H1 (cell line): Measurements from ENCODE around the gene TIMM10. TPM values are rescaled to one million over a fixed set of nuclear protein-coding genes. Genes with fewer than 3 reads are reported as not detected.

ENCODE experiments used
- CTCF ChIA-PET: fragments of 300-600 bp; sonication (Branson Sonifier 250); formaldehyde crosslinking; loops from one replicate; lab custom pipeline; 2021; ENCODE audit not compliant: partially characterized antibody; lab: Charles Lee
- POLR2A ChIA-PET: fragments of 300-600 bp; sonication (Branson Sonifier 250); formaldehyde crosslinking; loops from one replicate; lab custom pipeline; 2021; ENCODE audit warnings: inconsistent platforms; ENCODE audit not compliant: partially characterized antibody; lab: Charles Lee
- DNase-seq, 2 experiments: peaks; one replicate each; pipeline versions ENCODE4 v3.0.0 to v3.0.0-alpha.2; 2010 to 2022; ENCODE audit warnings: low spot score in 2 of 2, low read depth in 1 of 2, mixed read lengths in 1 of 2
- FAIRE-seq: peaks from 2 replicates; lab custom pipeline; 2011; peaks lifted over from hg19 to GRCh38; lab: Jason Lieb, UNC
- H2AFZ ChIP-seq: 2 replicates; pipeline ENCODE4 v1.8.1; 2012; ENCODE audit warnings: low read length, inconsistent platforms
- H2AK5ac ChIP-seq: 2 replicates; pipeline ENCODE4 v1.6.1; 2013; ENCODE audit warnings: low read depth, low read length
- H2BK120ac ChIP-seq: replicated peaks from 2 replicates; pipeline ENCODE3; 2013; ENCODE audit warnings: low read depth, low read length, inconsistent platforms
- H2BK12ac ChIP-seq: 2 replicates; pipeline ENCODE4 v1.6.1; 2013; ENCODE audit warnings: low read depth, low read length
- H2BK15ac ChIP-seq: 2 replicates; pipeline ENCODE4 v1.6.1; 2013; ENCODE audit warnings: low read length
- H2BK20ac ChIP-seq: 2 replicates; pipeline ENCODE4 v1.6.1; 2013; ENCODE audit warnings: low read length
- H2BK5ac ChIP-seq: 2 replicates; pipeline ENCODE4 v1.6.1; 2013; ENCODE audit warnings: low read depth, low read length
- H3K14ac ChIP-seq: 2 replicates; pipeline ENCODE4 v1.6.1; 2013; ENCODE audit warnings: inconsistent platforms; ENCODE audit not compliant: insufficient read length
- H3K18ac ChIP-seq: 2 replicates; pipeline ENCODE4 v1.6.1; 2013; ENCODE audit warnings: low read length; ENCODE audit errors: extremely low read depth
- H3K23ac ChIP-seq: 2 replicates; pipeline ENCODE4 v1.6.1; 2013; ENCODE audit warnings: inconsistent platforms; ENCODE audit not compliant: insufficient read length
- H3K23me2 ChIP-seq: 2 replicates; pipeline ENCODE4 v1.6.1; 2013; ENCODE audit warnings: low read depth, low read length
- H3K27ac ChIP-seq: 2 replicates; pipeline ENCODE4 v1.6.1; 2011; ENCODE audit warnings: low read depth, low read length, inconsistent platforms
- H3K27me3 ChIP-seq, 4 experiments: replicated peaks in 1 of 4; 1 replicate in 1 of 4; 2 replicates in 3 of 4; pipeline versions ENCODE4 v1.6.1 to v1.8.1; 2011 to 2013; ENCODE audit warnings: low read length in 3 of 4, mild to moderate bottlenecking in 3 of 4, inconsistent platforms in 2 of 4, mixed read lengths in 2 of 4, moderate library complexity in 1 of 4; ENCODE audit not compliant: control insufficient read depth in 3 of 4, insufficient read depth in 3 of 4; ENCODE audit errors: extremely low read depth in 1 of 4
- H3K36me3 ChIP-seq, 4 experiments: 2 replicates each; pipeline versions ENCODE4 v1.6.1 to v1.8.1; 2011 to 2013; ENCODE audit warnings: mild to moderate bottlenecking in 4 of 4, low read length in 3 of 4, moderate library complexity in 2 of 4, control low read depth in 1 of 4, inconsistent platforms in 1 of 4; ENCODE audit not compliant: insufficient read depth in 4 of 4, control insufficient read depth in 2 of 4
- H3K4ac ChIP-seq: replicated peaks from 2 replicates; pipeline ENCODE3; 2013; ENCODE audit warnings: low read length, low read depth, mixed read lengths, inconsistent platforms; ENCODE audit not compliant: insufficient read length
- H3K4me1 ChIP-seq, 4 experiments: replicated peaks in 1 of 4; 1 replicate in 1 of 4; 2 replicates in 3 of 4; pipeline versions ENCODE4 v1.6.1 to v1.8.1; 2011 to 2013; ENCODE audit warnings: low read length in 3 of 4, inconsistent platforms in 2 of 4, mixed read lengths in 1 of 4; ENCODE audit not compliant: insufficient read depth in 4 of 4, control insufficient read depth in 3 of 4
- H3K4me2 ChIP-seq, 2 experiments: 2 replicates each; pipeline versions ENCODE4 v1.6.1 to v1.8.1; 2011 to 2013; ENCODE audit warnings: low read depth in 2 of 2, low read length in 2 of 2, control low read depth in 1 of 2, inconsistent platforms in 1 of 2, mild to moderate bottlenecking in 1 of 2; ENCODE audit not compliant: insufficient read depth in 1 of 2
- H3K4me3 ChIP-seq, 4 experiments: fragments of 200-600, 300-600 bp in 1 of 4; sonication (generic), shearing (Covaris generic), sonication (Bioruptor Twin) in 1 of 4; 2 replicates each; pipeline versions ENCODE4 v1.5.1 to v1.8.1; 2011 to 2016; ENCODE audit warnings: low read length in 4 of 4, low read depth in 3 of 4, control low read depth in 2 of 4, inconsistent platforms in 2 of 4, mild to moderate bottlenecking in 2 of 4, mixed read lengths in 1 of 4, moderate library complexity in 1 of 4; ENCODE audit not compliant: insufficient read depth in 2 of 4; ENCODE audit errors: extremely low read depth in 1 of 4
- H3K56ac ChIP-seq: replicated peaks from 2 replicates; pipeline ENCODE3; 2013; ENCODE audit warnings: low read depth, mild to moderate bottlenecking, mixed read lengths, low read length, inconsistent platforms; ENCODE audit not compliant: insufficient read length
- H3K79me1 ChIP-seq: 2 replicates; pipeline ENCODE4 v1.6.1; 2013; ENCODE audit warnings: low read depth, low read length, control low read depth
- H3K79me2 ChIP-seq, 2 experiments: 2 replicates each; pipeline versions ENCODE4 v1.6.1 to v1.8.1; 2012 to 2013; ENCODE audit warnings: low read length in 2 of 2, mild to moderate bottlenecking in 2 of 2, inconsistent platforms in 1 of 2; ENCODE audit not compliant: insufficient read depth in 2 of 2, control insufficient read depth in 1 of 2
- H3K9ac ChIP-seq, 4 experiments: replicated peaks in 1 of 4; 1 replicate in 1 of 4; 2 replicates in 3 of 4; pipeline versions ENCODE4 v1.6.1 to v1.8.1; 2011 to 2013; ENCODE audit warnings: low read depth in 3 of 4, low read length in 3 of 4, control low read depth in 2 of 4, mild to moderate bottlenecking in 2 of 4, moderate library complexity in 2 of 4, inconsistent platforms in 1 of 4; ENCODE audit errors: extremely low read depth in 1 of 4
- H3K9me3 ChIP-seq, 2 experiments: 2 replicates each; pipeline versions ENCODE4 v1.6.1 to v1.8.1; 2012 to 2013; ENCODE audit warnings: mild to moderate bottlenecking in 2 of 2, moderate library complexity in 2 of 2, control low read depth in 1 of 2, inconsistent platforms in 1 of 2, low read depth in 1 of 2, low read length in 1 of 2, mixed read lengths in 1 of 2; ENCODE audit not compliant: insufficient read depth in 2 of 2
- H4K20me1 ChIP-seq, 2 experiments: replicated peaks in 1 of 2; 2 replicates each; pipeline versions ENCODE3 to v1.8.1; 2011 to 2013; ENCODE audit warnings: inconsistent platforms in 2 of 2, low read length in 2 of 2, mild to moderate bottlenecking in 1 of 2; ENCODE audit not compliant: insufficient read depth in 2 of 2, control insufficient read depth in 1 of 2
- H4K5ac ChIP-seq: 2 replicates; pipeline ENCODE4 v1.6.1; 2013; ENCODE audit warnings: low read length, low read depth, mixed read lengths, inconsistent platforms; ENCODE audit not compliant: insufficient read length
- H4K8ac ChIP-seq: 2 replicates; pipeline ENCODE4 v1.8.0; 2013; ENCODE audit warnings: mild to moderate bottlenecking, moderate library complexity, low read length, inconsistent platforms; ENCODE audit not compliant: insufficient read depth; ENCODE audit errors: extremely low read depth
- H4K91ac ChIP-seq: replicated peaks from 2 replicates; pipeline ENCODE3; 2013; ENCODE audit warnings: low read length, mixed read lengths, inconsistent platforms; ENCODE audit not compliant: insufficient read length
- CTCF ChIP-seq, 3 experiments: IDR thresholded peaks; 1 replicate in 2 of 3; 2 replicates in 1 of 3; pipeline versions ENCODE4 v1.5.1 to v1.6.1; 2011; ENCODE audit warnings: low read length in 3 of 3, mild to moderate bottlenecking in 3 of 3, inconsistent platforms in 2 of 3, low read depth in 1 of 3, moderate library complexity in 1 of 3; ENCODE audit not compliant: insufficient read depth in 1 of 3; ENCODE audit errors: control extremely low read depth in 1 of 3
- RAD21 ChIP-seq, 2 experiments: IDR thresholded peaks in 1 of 2; conservative IDR thresholded peaks in 1 of 2; 2 replicates each; pipeline ENCODE4 v1.6.1; 2011; ENCODE audit warnings: low read depth in 2 of 2, low read length in 2 of 2, improper control_type of control experiment in 1 of 2, inconsistent platforms in 1 of 2, mild to moderate bottlenecking in 1 of 2, moderate library complexity in 1 of 2
- SP4 ChIP-seq: IDR thresholded peaks from 2 replicates; pipeline ENCODE4 v1.6.1; 2012; ENCODE audit warnings: low read length, inconsistent platforms
- WGBS, 2 experiments: shearing (Covaris generic) in 1 of 2; methylation state at CpG; one replicate each; pipeline versions ENCODE4 v1.1.6 to v1.1.7; 2013 to 2015; ENCODE audit warnings: low lambda C conversion rate in 2 of 2, mixed read lengths in 2 of 2, inconsistent platforms in 1 of 2, low coverage in 1 of 2, missing lambda C conversion rate in 1 of 2; ENCODE audit not compliant: insufficient replicate concordance in 2 of 2, insufficient coverage in 1 of 2, insufficient read length in 1 of 2; ENCODE audit errors: extremely low coverage in 1 of 2, missing lambda C conversion rate in 1 of 2; 5-methylcytosine and 5-hydroxymethylcytosine counted together
- polyA plus RNA-seq, 7 experiments: library from polyadenylated mRNA; depleted of rRNA in 3 of 7; stranded (reverse) in 5 of 7; unstranded in 2 of 7; fragments of >200 nt in 5 of 7; fragments of 200-250 nt in 2 of 7; gene quantifications; 1 replicate in 5 of 7; 2 replicates in 1 of 7; 4 replicates in 1 of 7; pipeline versions ENCODE4 v1.2.1 to v1.2.3, GENCODE V29; 2011 to 2013; ENCODE audit warnings: missing spikeins in 2 of 7, mixed read lengths in 2 of 7
- total RNA-seq: library from RNA; stranded (reverse); fragmentation: NEBNext Ultra II Directional; extraction: Animal tissue kit (Norgen Biotek cat#: 25700); gene quantifications from 2 replicates; pipeline ENCODE4 v1.2.1, GENCODE V29; 2021

TIMM10 gene
- total and polyA plus RNA-seq, 2 of the 8 experiments (the other 6 are each of a cell fraction or from before 2014, with no cell fraction given) = 117 to 227 TPM

- Histone ChIP-seq H2BK20ac (no peak overlapping the region), H3K56ac (no peak overlapping the region), H3K79me1 (no peaks in the 10 kb centered on the region), H3K9ac (no peak overlapping the region), H3K79me2 (no peaks in the 10 kb centered on the region), H2AFZ (no peak overlapping the region), H4K5ac (no peak overlapping the region), H3K4me3 (no peak overlapping the region), H3K9me3 (no peaks in the 10 kb centered on the region), H3K14ac (no peak overlapping the region), H4K8ac (no peak overlapping the region), H4K91ac (no peak overlapping the region), H3K23me2 (no peaks in the 10 kb centered on the region; the same call in 1 of the 2 replicates), H3K4me2 (no peak overlapping the region), H2BK120ac (no peak overlapping the region), H3K27ac (no peak overlapping the region), H2BK15ac (no peak overlapping the region), H3K23ac (no peak overlapping the region), H2BK5ac (no peak overlapping the region), H3K27me3 (no peaks in the 10 kb centered on the region; a peak in 2 of 7 replicates), H2AK5ac (no peak overlapping the region), H3K4ac (no peak overlapping the region), H3K36me3 (peaks cover 2 to 24% (median 10%) of the 10 kb centered on the region in 4 experiments; a peak in 5 of 8 replicates), H3K18ac (no peak overlapping the region), H3K4me1 (peaks cover 0 to 15% (median 11%) of the 10 kb centered on the region in 4 experiments; a peak in 6 of 7 replicates), H4K20me1 (peaks cover 0 to 1% of the 10 kb centered on the region in 2 experiments), H2BK12ac (no peak overlapping the region)
- TF ChIP-seq CTCF (IDR thresholded peaks at IDR 0.05; ENCODE audit: control extremely low read depth in 1 of 3, insufficient read depth in 1 of 3, low read depth in 1 of 3, low read length in 3 of 3) = peak in 2 of 3 experiments; percentile 19 to 21; a peak in 2 of 4 replicates
- TF ChIP-seq RAD21 (IDR thresholded peaks at IDR 0.05 in 1 of 2, conservative IDR thresholded peaks at IDR 0.05 in 1 of 2; ENCODE audit: low read depth in 2 of 2, low read length in 2 of 2) = peak; percentile 1 to 17; a peak in 1 of 4 replicates
- TF ChIP-seq SP4 = no peak
- ChIA-PET CTCF (interaction anchor here (0.7 to 5.5 kb wide), 18 partner anchors 11 to 207 kb away, joined by 3 to 34 read pairs (median 5); partner anchors contain the start of gene UBE2L6), POLR2A (interaction anchor here (0.5 to 7.2 kb wide), 11 partner anchors 16 to 131 kb away, joined by 3 to 47 read pairs (median 4); no protein-coding TSS in a partner anchor)
- FAIRE-seq (no peak), DNase-seq (no peak)
- WGBS, 2 experiments = 67% methylated on average over 5 of the region's 5 CpGs; no CpG with 5 or more reads in 1 of the 2 experiments
These were observed 16.4 kb upstream of the TIMM10 start for GRCh38 chr11:57546869-57547475.
